WTC11 (cell line): ENCODE results near the gene CLIP2. TPM values are rescaled to one million over a fixed set of nuclear protein-coding genes. Genes with fewer than 3 reads are reported as not detected.

Experiments
- ATAC-seq: fragments of 200-7000 bp; cut with Tn5 transposase; 2 replicates; pipeline ENCODE4 v1.10.0; 2021; ENCODE audit warnings: mild to moderate bottlenecking, moderate library complexity
- CTCF ChIA-PET: fragments of 300-600 bp; sonication (Branson Sonifier 250); formaldehyde crosslinking; loops from one replicate; lab custom pipeline; 2021; ENCODE audit warnings: antibody characterized with exemption; lab: Charles Lee
- POLR2A ChIA-PET: fragments of 350-600 bp; sonication (Branson Sonifier 250); formaldehyde crosslinking; loops from one replicate; lab custom pipeline; 2021; ENCODE audit warnings: antibody characterized with exemption; lab: Charles Lee
- DNase-seq: peaks from one replicate; pipeline ENCODE4 v3.0.0; 2021; ENCODE audit warnings: low spot score
- H3K27ac Mint-ChIP-seq: 2 replicates; pipeline ENCODE4 v1.8.0; 2021; ENCODE audit warnings: mixed read lengths
- H3K27me3 Mint-ChIP-seq: 2 replicates; pipeline ENCODE4 v1.8.0; 2021; ENCODE audit warnings: low read depth, mild to moderate bottlenecking, moderate library complexity, mixed read lengths
- H3K36me3 Mint-ChIP-seq: 2 replicates; pipeline ENCODE4 v1.8.0; 2021; ENCODE audit warnings: mixed read lengths
- H3K4me1 Mint-ChIP-seq: 2 replicates; pipeline ENCODE4 v1.8.0; 2022; ENCODE audit warnings: mixed read lengths
- H3K4me3 Mint-ChIP-seq: 2 replicates; pipeline ENCODE4 v1.8.0; 2021; ENCODE audit warnings: mild to moderate bottlenecking, moderate library complexity, mixed read lengths
- H3K9me3 Mint-ChIP-seq: 2 replicates; pipeline ENCODE4 v1.8.0; 2021; ENCODE audit warnings: mixed read lengths
- ETV6 ChIP-seq: sonication (generic); formaldehyde crosslinking; IDR thresholded peaks from 2 replicates; pipeline ENCODE4 v1.8.1; 2022; ENCODE audit warnings: mild to moderate bottlenecking, missing genetic modification reagents
- NFE2L1 ChIP-seq: sonication (generic); formaldehyde crosslinking; IDR thresholded peaks from 2 replicates; pipeline ENCODE4 v1.8.1; 2023; ENCODE audit warnings: missing genetic modification reagents
- NFYB ChIP-seq: sonication (generic); formaldehyde crosslinking; conservative IDR thresholded peaks from 2 replicates; pipeline ENCODE4 v1.8.0; 2022; ENCODE audit warnings: low read depth, missing genetic modification reagents
- TCF7 ChIP-seq: sonication (generic); formaldehyde crosslinking; IDR thresholded peaks from 2 replicates; pipeline ENCODE4 v1.8.0; 2022; ENCODE audit warnings: mild to moderate bottlenecking, low read depth, missing genetic modification reagents, moderate library complexity
- TEAD1 ChIP-seq: sonication (generic); formaldehyde crosslinking; IDR thresholded peaks from 2 replicates; pipeline ENCODE4 v1.8.0; 2022; ENCODE audit warnings: mild to moderate bottlenecking, missing genetic modification reagents
- TEAD4 ChIP-seq: sonication (generic); formaldehyde crosslinking; IDR thresholded peaks from 2 replicates; pipeline ENCODE4 v1.8.0; 2022; ENCODE audit warnings: mild to moderate bottlenecking, missing genetic modification reagents
- ZNF138 ChIP-seq: sonication (generic); formaldehyde crosslinking; conservative IDR thresholded peaks from 2 replicates; pipeline ENCODE4 v1.8.1; 2022; ENCODE audit warnings: mild to moderate bottlenecking, moderate library complexity, missing genetic modification reagents
- ZNF396 ChIP-seq: fragments of 250-450 bp; sonication (Bioruptor Pico); IDR thresholded peaks from 2 replicates; pipeline ENCODE4 v1.8.0; 2021; ENCODE audit warnings: mild to moderate bottlenecking, moderate library complexity, borderline replicate concordance
- ZNF423 ChIP-seq: fragments of 250-450 bp; sonication (Bioruptor Pico); IDR thresholded peaks from 2 replicates; pipeline ENCODE4 v2.1.2; 2022; ENCODE audit warnings: mild to moderate bottlenecking, moderate library complexity
- total RNA-seq: library from RNA; stranded (reverse); gene quantifications from 3 replicates; pipeline ENCODE4 v1.2.3, GENCODE V29; 2021
- TF ChIP-seq, protein P1 (sequence below): fragments of 250-450 bp; sonication (Bioruptor Pico); IDR thresholded peaks from 2 replicates; pipeline ENCODE4 v1.9.0; 2021; ENCODE audit warnings: mild to moderate bottlenecking, borderline replicate concordance
- TF ChIP-seq, protein P2 (sequence below): fragments of 250-450 bp; sonication (Bioruptor Pico); IDR thresholded peaks from 2 replicates; pipeline ENCODE4 v1.9.0; 2021; ENCODE audit warnings: mild to moderate bottlenecking
- TF ChIP-seq, protein P3 (sequence below): fragments of 250-450 bp; sonication (Bioruptor Pico); IDR thresholded peaks from 2 replicates; pipeline ENCODE4 v1.9.0; 2021; ENCODE audit warnings: mild to moderate bottlenecking
- TF ChIP-seq, protein P4 (sequence below): sonication (generic); formaldehyde crosslinking; IDR thresholded peaks from 2 replicates; pipeline ENCODE4 v1.8.1; 2023; ENCODE audit warnings: mild to moderate bottlenecking, missing genetic modification reagents

CLIP2 gene
- total RNA-seq, 1 experiment from 2014 or later = 48.1 TPM

DNA sequence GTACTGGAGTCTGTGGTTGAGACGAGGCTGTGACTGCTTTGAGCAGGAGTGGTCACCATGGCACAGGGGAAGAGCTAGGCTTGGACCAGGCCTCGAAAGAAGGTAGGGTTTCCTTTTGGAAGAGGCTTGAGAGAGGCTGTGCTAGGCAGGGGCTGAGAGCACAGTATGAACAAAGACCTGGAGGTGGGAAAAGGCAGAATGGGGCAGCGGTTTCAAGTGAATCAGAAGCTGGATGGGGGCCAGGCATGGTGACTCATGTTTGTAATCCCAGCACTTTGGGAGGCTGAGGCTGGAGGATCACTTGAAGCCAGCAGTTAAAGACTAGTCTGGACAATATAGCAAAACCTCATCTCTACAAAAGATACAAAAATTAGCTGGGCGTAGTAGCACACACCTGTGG, 65.9 kb downstream of the CLIP2 start:
- CTCF ChIA-PET = interaction anchor here (1.4 kb wide), 1 partner anchor 149 kb away, joined by 3 read pairs; no protein-coding TSS in a partner anchor
- TF ChIP-seq, protein P1, sequence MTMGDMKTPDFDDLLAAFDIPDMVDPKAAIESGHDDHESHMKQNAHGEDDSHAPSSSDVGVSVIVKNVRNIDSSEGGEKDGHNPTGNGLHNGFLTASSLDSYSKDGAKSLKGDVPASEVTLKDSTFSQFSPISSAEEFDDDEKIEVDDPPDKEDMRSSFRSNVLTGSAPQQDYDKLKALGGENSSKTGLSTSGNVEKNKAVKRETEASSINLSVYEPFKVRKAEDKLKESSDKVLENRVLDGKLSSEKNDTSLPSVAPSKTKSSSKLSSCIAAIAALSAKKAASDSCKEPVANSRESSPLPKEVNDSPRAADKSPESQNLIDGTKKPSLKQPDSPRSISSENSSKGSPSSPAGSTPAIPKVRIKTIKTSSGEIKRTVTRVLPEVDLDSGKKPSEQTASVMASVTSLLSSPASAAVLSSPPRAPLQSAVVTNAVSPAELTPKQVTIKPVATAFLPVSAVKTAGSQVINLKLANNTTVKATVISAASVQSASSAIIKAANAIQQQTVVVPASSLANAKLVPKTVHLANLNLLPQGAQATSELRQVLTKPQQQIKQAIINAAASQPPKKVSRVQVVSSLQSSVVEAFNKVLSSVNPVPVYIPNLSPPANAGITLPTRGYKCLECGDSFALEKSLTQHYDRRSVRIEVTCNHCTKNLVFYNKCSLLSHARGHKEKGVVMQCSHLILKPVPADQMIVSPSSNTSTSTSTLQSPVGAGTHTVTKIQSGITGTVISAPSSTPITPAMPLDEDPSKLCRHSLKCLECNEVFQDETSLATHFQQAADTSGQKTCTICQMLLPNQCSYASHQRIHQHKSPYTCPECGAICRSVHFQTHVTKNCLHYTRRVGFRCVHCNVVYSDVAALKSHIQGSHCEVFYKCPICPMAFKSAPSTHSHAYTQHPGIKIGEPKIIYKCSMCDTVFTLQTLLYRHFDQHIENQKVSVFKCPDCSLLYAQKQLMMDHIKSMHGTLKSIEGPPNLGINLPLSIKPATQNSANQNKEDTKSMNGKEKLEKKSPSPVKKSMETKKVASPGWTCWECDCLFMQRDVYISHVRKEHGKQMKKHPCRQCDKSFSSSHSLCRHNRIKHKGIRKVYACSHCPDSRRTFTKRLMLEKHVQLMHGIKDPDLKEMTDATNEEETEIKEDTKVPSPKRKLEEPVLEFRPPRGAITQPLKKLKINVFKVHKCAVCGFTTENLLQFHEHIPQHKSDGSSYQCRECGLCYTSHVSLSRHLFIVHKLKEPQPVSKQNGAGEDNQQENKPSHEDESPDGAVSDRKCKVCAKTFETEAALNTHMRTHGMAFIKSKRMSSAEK (CRISPR knock-in tag) = no peak
- no peak for TF ChIP-seq NFE2L1 (CRISPR knock-in tag)
- TF ChIP-seq, protein P2, sequence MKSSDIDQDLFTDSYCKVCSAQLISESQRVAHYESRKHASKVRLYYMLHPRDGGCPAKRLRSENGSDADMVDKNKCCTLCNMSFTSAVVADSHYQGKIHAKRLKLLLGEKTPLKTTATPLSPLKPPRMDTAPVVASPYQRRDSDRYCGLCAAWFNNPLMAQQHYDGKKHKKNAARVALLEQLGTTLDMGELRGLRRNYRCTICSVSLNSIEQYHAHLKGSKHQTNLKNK = no peak
- TF ChIP-seq NFYB = no peak
- TF ChIP-seq ETV6 (CRISPR knock-in tag) = no peak
- TF ChIP-seq ZNF138 (CRISPR knock-in tag) = no peak
- TF ChIP-seq, protein P3, sequence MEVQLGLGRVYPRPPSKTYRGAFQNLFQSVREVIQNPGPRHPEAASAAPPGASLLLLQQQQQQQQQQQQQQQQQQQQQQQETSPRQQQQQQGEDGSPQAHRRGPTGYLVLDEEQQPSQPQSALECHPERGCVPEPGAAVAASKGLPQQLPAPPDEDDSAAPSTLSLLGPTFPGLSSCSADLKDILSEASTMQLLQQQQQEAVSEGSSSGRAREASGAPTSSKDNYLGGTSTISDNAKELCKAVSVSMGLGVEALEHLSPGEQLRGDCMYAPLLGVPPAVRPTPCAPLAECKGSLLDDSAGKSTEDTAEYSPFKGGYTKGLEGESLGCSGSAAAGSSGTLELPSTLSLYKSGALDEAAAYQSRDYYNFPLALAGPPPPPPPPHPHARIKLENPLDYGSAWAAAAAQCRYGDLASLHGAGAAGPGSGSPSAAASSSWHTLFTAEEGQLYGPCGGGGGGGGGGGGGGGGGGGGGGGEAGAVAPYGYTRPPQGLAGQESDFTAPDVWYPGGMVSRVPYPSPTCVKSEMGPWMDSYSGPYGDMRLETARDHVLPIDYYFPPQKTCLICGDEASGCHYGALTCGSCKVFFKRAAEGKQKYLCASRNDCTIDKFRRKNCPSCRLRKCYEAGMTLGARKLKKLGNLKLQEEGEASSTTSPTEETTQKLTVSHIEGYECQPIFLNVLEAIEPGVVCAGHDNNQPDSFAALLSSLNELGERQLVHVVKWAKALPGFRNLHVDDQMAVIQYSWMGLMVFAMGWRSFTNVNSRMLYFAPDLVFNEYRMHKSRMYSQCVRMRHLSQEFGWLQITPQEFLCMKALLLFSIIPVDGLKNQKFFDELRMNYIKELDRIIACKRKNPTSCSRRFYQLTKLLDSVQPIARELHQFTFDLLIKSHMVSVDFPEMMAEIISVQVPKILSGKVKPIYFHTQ (CRISPR knock-in tag) = no peak
- TF ChIP-seq TEAD4 (CRISPR knock-in tag) = no peak
- no peak for TF ChIP-seq TCF7 (CRISPR knock-in tag)
- TF ChIP-seq, protein P4, sequence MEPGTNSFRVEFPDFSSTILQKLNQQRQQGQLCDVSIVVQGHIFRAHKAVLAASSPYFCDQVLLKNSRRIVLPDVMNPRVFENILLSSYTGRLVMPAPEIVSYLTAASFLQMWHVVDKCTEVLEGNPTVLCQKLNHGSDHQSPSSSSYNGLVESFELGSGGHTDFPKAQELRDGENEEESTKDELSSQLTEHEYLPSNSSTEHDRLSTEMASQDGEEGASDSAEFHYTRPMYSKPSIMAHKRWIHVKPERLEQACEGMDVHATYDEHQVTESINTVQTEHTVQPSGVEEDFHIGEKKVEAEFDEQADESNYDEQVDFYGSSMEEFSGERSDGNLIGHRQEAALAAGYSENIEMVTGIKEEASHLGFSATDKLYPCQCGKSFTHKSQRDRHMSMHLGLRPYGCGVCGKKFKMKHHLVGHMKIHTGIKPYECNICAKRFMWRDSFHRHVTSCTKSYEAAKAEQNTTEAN = no peak
- TF ChIP-seq TEAD1 (CRISPR knock-in tag) = no peak
- TF ChIP-seq, all 79 proteins: peak for 0
- ATAC-seq (no peak), DNase-seq (no peak)
- H3K4me3 Mint-ChIP-seq = no peak overlapping the region
- H3K36me3 Mint-ChIP-seq = peaks cover 42% of the 10 kb centered on the region
- H3K4me1 Mint-ChIP-seq = 0 out of 2 replicates have a peak, but pooled peaks cover 3% of the 10 kb centered on the region
- peak overlapping the region; percentile 85 for H3K27ac Mint-ChIP-seq
- no peaks in the 10 kb centered on the region for H3K27me3 Mint-ChIP-seq
- POLR2A ChIA-PET = interaction anchor here (1.4 kb wide), 1 partner anchor 16 kb away, joined by 3 read pairs; no protein-coding TSS in a partner anchor
- H3K9me3 Mint-ChIP-seq = no peaks in the 10 kb centered on the region

DNA sequence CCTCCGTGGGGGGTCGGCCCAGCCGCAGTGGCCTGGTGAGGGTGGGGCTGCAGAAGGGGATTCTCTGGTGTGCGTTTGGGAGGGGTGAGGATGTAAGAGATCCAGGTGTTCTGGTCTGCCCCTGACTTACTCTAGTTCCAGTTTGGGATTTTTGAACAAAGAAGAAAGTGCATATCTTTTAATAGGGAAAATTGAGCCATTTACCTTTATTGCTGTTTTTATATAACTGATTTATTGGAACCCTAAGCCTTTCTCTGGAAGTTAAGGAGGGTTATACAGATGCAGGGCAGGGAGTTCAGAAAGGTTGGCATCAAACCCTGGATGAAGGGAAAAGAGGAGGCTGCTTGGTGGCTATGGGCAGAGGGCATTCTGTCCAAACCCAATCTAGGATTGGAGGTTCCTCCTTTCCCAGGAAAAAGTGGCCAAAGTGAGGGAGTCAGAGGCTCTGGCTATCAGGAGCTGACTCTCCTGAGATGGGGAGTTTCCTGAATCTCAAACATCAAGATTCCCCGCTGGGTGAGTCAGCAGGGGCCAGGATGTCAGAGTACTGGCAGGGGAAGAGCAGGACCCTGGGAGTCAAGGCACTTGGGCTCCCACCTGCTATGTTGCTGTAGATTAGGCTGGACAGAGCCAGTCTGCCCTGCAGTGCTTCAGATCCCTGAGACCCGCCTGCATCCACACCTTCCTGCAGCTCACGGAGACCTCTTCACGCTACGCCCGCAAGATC, 67.5 kb downstream of the CLIP2 start:
- Mint-ChIP-seq H3K4me3 (no peak overlapping the region), H3K4me1 (0 out of 2 replicates have a peak, but pooled peaks cover 3% of the 10 kb centered on the region), H3K27ac (peak overlapping the region; percentile 63), H3K36me3 (peaks cover 44% of the 10 kb centered on the region), H3K27me3 (no peaks in the 10 kb centered on the region), H3K9me3 (no peaks in the 10 kb centered on the region)
- no peak for TF ChIP-seq ZNF396
- TF ChIP-seq ZNF423 (CRISPR knock-in tag) = 0 out of 2 replicates have a peak, but pooled peaks have one; percentile 28
- ChIA-PET CTCF (interaction anchor here (0.9 kb wide), 1 partner anchor 81 kb away, joined by 3 read pairs; no protein-coding TSS in a partner anchor), POLR2A (no interaction called here)
- peak; percentile 28; the same call in 1 of the 2 replicates for ATAC-seq
- DNase-seq = no peak
